Progenitor cell of endocrine pancreas (in vitro differentiated cells): ENCODE measurements around the gene HYAL2. TPM values are rescaled to one million over a fixed set of nuclear protein-coding genes. Genes with fewer than 3 reads are reported as not detected.
A peak's percentile ranks its signal among the peaks of the same experiment; 100 is the strongest.

Source experiments
- DNase-seq: peaks from one replicate; pipeline ENCODE4 v3.0.0; 2021; ENCODE audit warnings: low spot score; ENCODE audit not compliant: unreplicated experiment
- H3K27ac Mint-ChIP-seq: 2 replicates; pipeline ENCODE4 v1.8.0; 2021; ENCODE audit warnings: mild to moderate bottlenecking, moderate library complexity, mixed read lengths
- H3K27me3 Mint-ChIP-seq: 2 replicates; pipeline ENCODE4 v1.8.0; 2021; ENCODE audit warnings: mixed read lengths
- H3K36me3 Mint-ChIP-seq: 2 replicates; pipeline ENCODE4 v1.8.0; 2022; ENCODE audit warnings: mixed read lengths; ENCODE audit not compliant: insufficient read depth
- H3K4me1 Mint-ChIP-seq: 2 replicates; pipeline ENCODE4 v1.8.0; 2021; ENCODE audit warnings: low read depth, mixed read lengths
- H3K4me3 Mint-ChIP-seq: 2 replicates; pipeline ENCODE4 v1.8.0; 2021; ENCODE audit warnings: low read depth, mild to moderate bottlenecking, moderate library complexity, mixed read lengths
- H3K9me3 Mint-ChIP-seq: 2 replicates; pipeline ENCODE4 v1.8.0; 2021; ENCODE audit warnings: low read depth, mixed read lengths
- total RNA-seq: library from RNA; stranded (reverse); gene quantifications from 2 replicates; pipeline ENCODE4 v1.2.1, GENCODE V29; 2021
- TF ChIP-seq, protein P1 (sequence below): fragments of 200-600 bp; sonication (generic); IDR thresholded peaks from one replicate; pipeline ENCODE4 v1.5.0; 2021; ENCODE audit warnings: antibody characterized with exemption, mild to moderate bottlenecking; ENCODE audit not compliant: unreplicated experiment

Gene HYAL2
- total RNA-seq, 1 donor from 2014 or later, result 77.9 TPM

- peaks cover 65% of the 10 kb centered on the region for H3K27me3 Mint-ChIP-seq
These were observed 19.0 kb upstream of the HYAL2 start for GRCh38 chr3:50341537-50341936.

GRCh38 chr3:50340448-50341329, 18.1 kb upstream of the HYAL2 start, which contains the start of gene RASSF1:
Gene RASSF1 (minus strand): TSS chr3:50340836. CDS start chr3:50340805, 31 bp downstream.
- TF ChIP-seq, protein P1, sequence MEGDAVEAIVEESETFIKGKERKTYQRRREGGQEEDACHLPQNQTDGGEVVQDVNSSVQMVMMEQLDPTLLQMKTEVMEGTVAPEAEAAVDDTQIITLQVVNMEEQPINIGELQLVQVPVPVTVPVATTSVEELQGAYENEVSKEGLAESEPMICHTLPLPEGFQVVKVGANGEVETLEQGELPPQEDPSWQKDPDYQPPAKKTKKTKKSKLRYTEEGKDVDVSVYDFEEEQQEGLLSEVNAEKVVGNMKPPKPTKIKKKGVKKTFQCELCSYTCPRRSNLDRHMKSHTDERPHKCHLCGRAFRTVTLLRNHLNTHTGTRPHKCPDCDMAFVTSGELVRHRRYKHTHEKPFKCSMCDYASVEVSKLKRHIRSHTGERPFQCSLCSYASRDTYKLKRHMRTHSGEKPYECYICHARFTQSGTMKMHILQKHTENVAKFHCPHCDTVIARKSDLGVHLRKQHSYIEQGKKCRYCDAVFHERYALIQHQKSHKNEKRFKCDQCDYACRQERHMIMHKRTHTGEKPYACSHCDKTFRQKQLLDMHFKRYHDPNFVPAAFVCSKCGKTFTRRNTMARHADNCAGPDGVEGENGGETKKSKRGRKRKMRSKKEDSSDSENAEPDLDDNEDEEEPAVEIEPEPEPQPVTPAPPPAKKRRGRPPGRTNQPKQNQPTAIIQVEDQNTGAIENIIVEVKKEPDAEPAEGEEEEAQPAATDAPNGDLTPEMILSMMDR, result no peak
- no peak for DNase-seq
- H3K4me1 Mint-ChIP-seq, result peaks cover 15% of the 10 kb centered on the region

More at GRCh38 chr3:50341537-50341936, 19.0 kb upstream of the HYAL2 start:
- no peaks in the 10 kb centered on the region for H3K9me3 Mint-ChIP-seq
- DNase-seq, result no peak
- H3K4me1 Mint-ChIP-seq, result peaks cover 9% of the 10 kb centered on the region
- H3K36me3 Mint-ChIP-seq, result no peaks in the 10 kb centered on the region
- H3K27ac Mint-ChIP-seq, result no peak overlapping the region
- TF ChIP-seq, protein P1, result no peak
- H3K4me3 Mint-ChIP-seq, result no peak overlapping the region

GRCh38 chr3:50340147-50340447, 17.6 kb upstream of the HYAL2 start:
- no peak for DNase-seq
- H3K36me3 Mint-ChIP-seq, result no peaks in the 10 kb centered on the region

More at GRCh38 chr3:50340448-50341329, 18.1 kb upstream of the HYAL2 start, which contains the start of gene RASSF1:
- Mint-ChIP-seq H3K27me3 (peaks cover 59% of the 10 kb centered on the region), H3K36me3 (no peaks in the 10 kb centered on the region), H3K4me3 (peak within 1 kb of the TSS; percentile 93), H3K9me3 (no peaks in the 10 kb centered on the region), H3K27ac (no peak within 1 kb of the TSS)

GRCh38 chr3:50339485-50340146, 17.1 kb upstream of the HYAL2 start:
- Mint-ChIP-seq H3K4me1 (peaks cover 15% of the 10 kb centered on the region), H3K9me3 (no peaks in the 10 kb centered on the region), H3K4me3 (peak overlapping the region; percentile 93), H3K27me3 (peaks cover 54% of the 10 kb centered on the region), H3K36me3 (no peaks in the 10 kb centered on the region), H3K27ac (no peak overlapping the region)
- DNase-seq, result no peak
- TF ChIP-seq, protein P1, result no peak

More at GRCh38 chr3:50340147-50340447, 17.6 kb upstream of the HYAL2 start:
- Mint-ChIP-seq H3K27me3 (peaks cover 58% of the 10 kb centered on the region), H3K9me3 (no peaks in the 10 kb centered on the region), H3K4me1 (peaks cover 15% of the 10 kb centered on the region), H3K4me3 (no peak overlapping the region), H3K27ac (no peak overlapping the region)
- TF ChIP-seq, protein P1, result no peak

DNA sequence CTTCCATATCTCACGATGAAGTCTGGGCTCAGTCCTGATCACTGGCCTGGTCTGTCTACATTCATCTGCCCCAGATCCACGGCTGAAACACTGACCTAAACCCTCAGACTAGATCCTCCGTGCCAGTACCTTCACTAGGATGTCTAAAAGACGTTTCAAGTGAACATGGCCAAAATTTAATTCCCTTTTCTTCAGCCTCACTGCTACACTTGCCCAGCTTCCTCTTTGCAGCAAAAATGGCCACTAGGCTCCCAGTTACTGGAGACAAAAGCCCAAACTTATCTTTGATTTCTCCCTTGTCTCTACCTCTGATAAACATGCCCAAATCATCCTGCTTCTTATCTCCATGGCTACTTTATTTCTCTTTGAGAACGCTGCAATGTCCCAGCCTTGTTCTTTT, 16.4 kb upstream of the HYAL2 start:
- no peak for DNase-seq
- peak overlapping the region; percentile 93 for H3K4me3 Mint-ChIP-seq
- H3K9me3 Mint-ChIP-seq, result no peaks in the 10 kb centered on the region
- H3K27ac Mint-ChIP-seq, result no peak overlapping the region
- H3K4me1 Mint-ChIP-seq, result peaks cover 15% of the 10 kb centered on the region
- peaks cover 49% of the 10 kb centered on the region for H3K27me3 Mint-ChIP-seq
- TF ChIP-seq, protein P1, result no peak
- no peaks in the 10 kb centered on the region for H3K36me3 Mint-ChIP-seq
